Hypothalamus (tissue), 51 donors: ENCODE data around the gene GRIP2.

Source experiments
- DNase-seq, 51 donors: peaks; one replicate each; lab custom pipeline; 2025; lab: John Stamatoyannopoulos, UW

The GRIP2 gene

GRCh38 chr3:14508505-14508819 is 31.7 kb downstream of the GRIP2 start:
- DNase-seq = no peak

DNA sequence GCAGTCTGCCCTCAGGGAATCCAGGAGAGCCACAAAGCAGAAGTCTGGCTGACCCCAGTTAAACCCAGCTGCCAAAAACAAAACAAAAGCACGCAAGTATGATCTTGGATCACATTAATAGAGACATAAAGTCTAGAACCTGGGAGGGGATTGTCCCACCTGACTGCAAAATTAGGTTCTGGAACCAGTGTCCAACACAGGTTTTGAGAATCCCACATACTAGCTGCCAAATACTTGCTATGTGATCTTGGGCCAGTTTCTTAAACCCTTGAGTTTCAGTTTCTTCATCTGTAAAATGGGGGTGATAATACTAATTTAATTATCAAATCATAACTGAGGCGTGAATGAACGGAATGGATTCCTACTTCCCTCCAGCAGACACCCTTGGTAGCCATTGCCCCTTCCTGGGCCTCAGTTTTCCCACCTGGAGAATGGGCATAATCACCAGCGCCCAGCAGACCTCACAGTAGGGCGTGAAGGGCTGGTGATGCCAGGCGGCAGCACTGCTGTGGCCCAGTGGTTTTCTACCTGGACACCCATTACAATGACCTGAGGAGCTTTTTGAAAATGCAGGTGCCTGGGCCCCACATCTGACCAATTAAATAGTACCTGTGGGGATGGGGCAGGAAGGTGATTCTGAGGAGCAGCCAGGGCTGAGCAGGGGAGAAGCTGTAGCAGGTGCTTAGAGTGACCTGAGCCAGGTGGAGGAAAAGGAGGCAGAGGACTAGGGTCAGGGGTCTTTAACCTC is 32.2 kb downstream of the GRIP2 start:
- no peak for DNase-seq

GRCh38 chr3:14507305-14507741 is 32.8 kb downstream of the GRIP2 start:
- DNase-seq = no peak

- DNase-seq = no peak
These were observed 33.4 kb downstream of the GRIP2 start for GRCh38 chr3:14506626-14507304.

GRCh38 chr3:14505803-14506500 is 34.2 kb downstream of the GRIP2 start:
- no peak for DNase-seq

DNA sequence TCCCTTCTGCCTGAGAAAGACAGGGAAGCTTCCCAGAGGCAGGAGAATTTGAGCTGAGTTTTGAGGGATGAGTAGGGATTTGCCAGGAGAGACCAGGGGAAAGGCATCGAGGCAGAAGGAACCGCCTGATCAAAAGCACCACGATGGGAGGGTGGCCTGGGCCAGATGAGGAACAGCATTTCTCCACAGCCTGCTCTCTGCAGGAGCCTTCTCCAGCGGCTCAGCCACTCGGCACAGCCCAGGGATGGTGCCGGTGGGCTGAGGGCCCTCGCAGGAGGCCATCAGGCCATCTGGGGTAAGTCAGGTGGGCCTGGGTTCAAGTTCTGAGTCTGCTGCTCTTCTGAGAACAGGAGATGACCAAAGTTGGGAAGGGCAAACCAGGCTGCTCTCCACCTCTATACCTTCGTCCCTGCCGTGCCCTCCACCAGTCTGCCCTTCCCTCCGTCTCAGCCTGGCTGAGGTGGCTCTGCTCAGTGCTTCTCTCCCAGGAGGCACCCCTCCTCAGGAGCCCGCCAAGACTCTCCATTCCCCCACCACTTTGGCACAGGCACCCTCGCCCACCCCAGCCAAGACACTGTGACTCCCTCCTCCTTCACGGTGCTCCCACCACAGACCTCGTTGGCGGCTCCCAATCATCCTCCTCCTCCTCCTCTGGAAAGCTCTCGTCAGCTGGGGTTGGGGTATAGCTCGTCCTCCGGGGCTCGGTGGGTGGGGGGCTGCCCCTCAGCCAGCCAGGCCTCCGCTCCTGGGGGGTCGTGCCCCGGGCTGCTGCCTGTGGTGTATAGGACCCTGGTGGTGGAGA is 34.9 kb downstream of the GRIP2 start:
- no peak for DNase-seq

DNA sequence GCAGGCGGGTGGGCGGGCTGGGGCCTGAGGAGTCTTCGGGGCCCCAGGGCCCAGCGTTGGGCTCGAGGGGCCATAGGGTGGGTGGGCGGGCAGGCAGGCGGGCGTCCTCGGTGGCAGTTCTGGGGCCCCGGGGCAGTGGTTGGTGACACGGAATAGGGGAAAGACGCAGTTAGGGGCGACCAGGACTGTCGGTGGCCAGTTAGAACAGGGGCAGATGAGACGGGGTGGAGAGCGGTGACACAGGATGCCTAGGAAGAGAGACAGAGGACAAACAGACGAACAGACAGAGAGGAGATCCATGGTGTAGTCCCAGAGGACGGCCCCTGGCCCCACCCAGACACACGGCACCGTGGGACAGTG is 36.5 kb downstream of the GRIP2 start:
- no peak for DNase-seq

- no peak for DNase-seq
These were observed 37.0 kb downstream of the GRIP2 start for GRCh38 chr3:14503033-14503705.

- no peak for DNase-seq
These were observed 37.7 kb downstream of the GRIP2 start for GRCh38 chr3:14502472-14502871.

- DNase-seq = no peak
These were observed 42.8 kb downstream of the GRIP2 start for GRCh38 chr3:14497321-14497720.

DNA sequence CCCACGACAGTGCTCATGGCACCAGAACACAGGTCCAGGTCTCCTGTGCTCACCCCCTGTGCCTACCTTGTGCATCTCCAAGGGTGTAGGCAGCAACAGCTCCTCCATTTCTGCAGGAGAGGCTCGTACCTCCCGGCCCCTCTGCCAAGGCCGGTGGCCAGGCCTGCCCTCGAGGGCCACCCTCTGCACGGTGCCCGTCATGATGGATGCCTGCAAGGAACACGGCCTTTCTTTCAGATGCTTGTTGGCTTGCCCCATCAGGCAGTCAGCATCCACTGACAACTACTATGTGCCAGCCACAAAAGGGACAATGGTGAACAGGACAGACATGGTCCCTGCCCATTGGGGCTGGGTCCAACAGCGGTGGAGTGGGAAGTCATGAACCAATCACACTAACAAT is 43.8 kb downstream of the GRIP2 start:
- no peak for DNase-seq

DNA sequence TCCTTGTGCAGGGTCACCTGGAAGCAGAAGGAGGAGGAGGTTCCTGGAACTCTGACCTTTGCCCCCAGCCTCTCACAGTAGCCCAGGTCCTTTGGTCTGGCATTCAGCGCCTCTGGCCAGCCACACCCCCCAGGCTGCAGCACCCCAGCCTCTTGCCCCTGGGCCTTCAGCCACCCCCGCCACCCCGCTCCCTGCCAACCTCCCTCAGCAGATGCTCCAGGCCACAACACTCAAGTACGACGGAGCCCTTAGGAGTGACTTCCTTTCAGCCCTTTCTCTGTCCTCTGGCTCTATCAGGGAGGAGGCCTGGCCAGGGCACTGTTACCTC is 45.2 kb downstream of the GRIP2 start:
- no peak for DNase-seq

DNA sequence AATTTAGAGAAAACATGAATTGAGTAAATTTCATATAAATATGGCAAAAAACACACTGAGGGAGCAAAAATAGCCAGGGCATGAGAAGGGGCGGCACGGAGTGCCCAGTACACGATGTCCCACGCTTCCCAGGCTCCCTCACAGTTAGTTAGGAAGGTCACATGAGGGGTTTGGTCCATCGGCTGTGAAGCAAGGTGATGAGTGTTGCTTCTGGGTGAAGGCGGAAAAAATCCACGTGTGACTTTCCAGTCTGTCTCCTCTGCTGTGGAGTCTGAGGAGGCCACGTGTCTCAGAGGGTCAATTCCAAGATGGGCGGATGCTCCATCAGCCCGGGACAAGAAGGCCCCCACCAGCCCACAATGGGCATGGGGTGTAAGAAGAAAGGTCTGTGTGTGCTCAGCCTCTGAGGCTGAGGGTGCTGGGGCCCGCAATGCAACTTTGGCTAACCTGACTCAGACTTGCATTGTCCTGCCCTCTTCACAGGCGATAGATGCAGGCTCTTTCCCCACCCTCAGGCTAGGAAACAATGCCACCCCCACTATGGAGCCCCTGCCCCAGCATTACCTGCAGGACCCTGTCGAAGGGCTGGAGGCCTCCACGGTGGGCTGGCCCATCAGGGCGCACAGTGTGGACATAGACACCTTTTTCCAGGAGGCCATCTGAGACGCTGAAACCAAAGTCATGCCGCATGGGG is 45.7 kb downstream of the GRIP2 start:
- DNase-seq = no peak

GRCh38 chr3:14492948-14493881 is 46.9 kb downstream of the GRIP2 start:
- no peak for DNase-seq

- no peak for DNase-seq
These were observed 48.5 kb downstream of the GRIP2 start for GRCh38 chr3:14491396-14492190.

- DNase-seq = no peak
These were observed 49.3 kb downstream of the GRIP2 start for GRCh38 chr3:14490831-14491230.

GRCh38 chr3:14490255-14490654 is 49.9 kb downstream of the GRIP2 start:
- DNase-seq = no peak

- no peak for DNase-seq
These were observed 50.5 kb downstream of the GRIP2 start for GRCh38 chr3:14489641-14490040.
